Measurements from ENCODE around the gene NADSYN1.
"Not testable (repeated sequence)": the region's sequence is repeated elsewhere in the genome, so short reads cannot be mapped to it uniquely, and the experiment has no call there.

Gene NADSYN1

GRCh38 chr11:71526796-71527575, 74.0 kb downstream of the NADSYN1 start, which contains the start of gene KRTAP5-7:
Gene KRTAP5-7 (plus strand): TSS chr11:71527267. CDS start chr11:71527301, 34 bp downstream.
- DNase-seq (ENCODE audit: low spot score): not testable (repeated sequence)

- DNase-seq (ENCODE audit: low spot score): no peak
Measured at GRCh38 chr11:71527576-71528210, 74.7 kb downstream of the NADSYN1 start.

GRCh38 chr11:71530602-71531001, 77.6 kb downstream of the NADSYN1 start:
- no peak for DNase-seq (ENCODE audit: low spot score)

GRCh38 chr11:71532036-71532610, 79.1 kb downstream of the NADSYN1 start:
- no peak for DNase-seq (ENCODE audit: low spot score)

- not testable (repeated sequence) for DNase-seq (ENCODE audit: low spot score)
Measured at GRCh38 chr11:71534711-71535608, 82.0 kb downstream of the NADSYN1 start.

GRCh38 chr11:71535825-71536224, 82.8 kb downstream of the NADSYN1 start:
- no peak for DNase-seq (ENCODE audit: low spot score)

GRCh38 chr11:71537537-71537936, 84.5 kb downstream of the NADSYN1 start:
- no peak for DNase-seq (ENCODE audit: low spot score)

GRCh38 chr11:71537977-71538665, 85.1 kb downstream of the NADSYN1 start, which contains the start of gene KRTAP5-8:
Gene KRTAP5-8 (plus strand): TSS chr11:71538025. CDS start chr11:71538056, 31 bp downstream.
- not testable (repeated sequence) for DNase-seq (ENCODE audit: low spot score)

GRCh38 chr11:71538666-71538990, 85.6 kb downstream of the NADSYN1 start:
- no peak for DNase-seq (ENCODE audit: low spot score)

GRCh38 chr11:71539017-71539416, 86.0 kb downstream of the NADSYN1 start:
- DNase-seq (ENCODE audit: low spot score): no peak

- DNase-seq (ENCODE audit: low spot score): not testable (repeated sequence)
Measured at GRCh38 chr11:71539971-71540370, 87.0 kb downstream of the NADSYN1 start.

GRCh38 chr11:71540521-71541304, 87.7 kb downstream of the NADSYN1 start:
- DNase-seq (ENCODE audit: low spot score): not testable (repeated sequence)

- no peak for DNase-seq (ENCODE audit: low spot score)
Measured at GRCh38 chr11:71542382-71542781, 89.4 kb downstream of the NADSYN1 start.

GRCh38 chr11:71542879-71543777, 90.1 kb downstream of the NADSYN1 start:
- no peak for DNase-seq (ENCODE audit: low spot score)

GRCh38 chr11:71543866-71544265, 90.9 kb downstream of the NADSYN1 start:
- no peak for DNase-seq (ENCODE audit: low spot score)

GRCh38 chr11:71544525-71545214, 91.7 kb downstream of the NADSYN1 start:
- no peak for DNase-seq (ENCODE audit: low spot score)

- DNase-seq (ENCODE audit: low spot score): no peak
Measured at GRCh38 chr11:71545405-71545966, 92.5 kb downstream of the NADSYN1 start.

GRCh38 chr11:71548120-71548519, 95.1 kb downstream of the NADSYN1 start, which contains the start of gene KRTAP5-9:
Gene KRTAP5-9 (plus strand): TSS chr11:71548420. CDS start chr11:71548658, 238 bp downstream.
- DNase-seq (ENCODE audit: low spot score): no peak

All from cerebellar cortex (tissue), 1 donor.